ENCODE results near the gene OR6J1. TPM values are rescaled to one million over a fixed set of nuclear protein-coding genes. Genes with fewer than 3 reads are reported as not detected.

OR6J1 gene
- total RNA-seq, 1 experiment from 2014 or later: 0.18 TPM

- ChIA-PET CTCF (no interaction called here), POLR2A (no interaction called here)
- H3K4me3 Mint-ChIP-seq (ENCODE audit: unreplicated experiment): no peak overlapping the region
- no peaks in the 10 kb centered on the region for H3K4me1 Mint-ChIP-seq (ENCODE audit: low read depth, unreplicated experiment)
- no TSS peak for BruUV-seq (replicated peaks)
- Histone ChIP-seq H3K4me3 (ENCODE audit: low read depth, low read length) (no peak overlapping the region), H3K27me3 (replicated peaks; ENCODE audit: control insufficient read depth, insufficient read depth, low read length) (no peaks in the 10 kb centered on the region), H3K4me1 (no peaks in the 10 kb centered on the region), H3K9me3 (peaks cover 10% of the 10 kb centered on the region; the same call in 1 of the 2 replicates), H3K36me3 (ENCODE audit: control insufficient read depth, insufficient read depth, low read length) (no peaks in the 10 kb centered on the region)
- intact Hi-C loops (cut with micrococcal nuclease; ENCODE audit: unreplicated experiment): no loop called here
- DNase-seq: no peak
- no peak overlapping the region for H3K27ac Mint-ChIP-seq (ENCODE audit: unreplicated experiment)
- peaks cover 38% of the 10 kb centered on the region for H3K9me3 Mint-ChIP-seq (ENCODE audit: unreplicated experiment)
- H3K36me3 Mint-ChIP-seq (ENCODE audit: insufficient read depth, unreplicated experiment): peaks cover 5% of the 10 kb centered on the region
- no peaks in the 10 kb centered on the region for H3K27me3 Mint-ChIP-seq (ENCODE audit: insufficient read depth, unreplicated experiment)
- TF ChIP-seq CTCF (IDR thresholded peaks at IDR 0.05; ENCODE audit: insufficient read depth in 1 of 2, low read depth in 1 of 2, low read length in 1 of 2, severe bottlenecking in 1 of 2, unreplicated experiment in 1 of 2): no peak
Observed at GRCh38 chr14:22634233-22634900, 9.8 kb downstream of the OR6J1 start.

GRCh38 chr14:22630486-22630885 is 13.7 kb downstream of the OR6J1 start:
- Mint-ChIP-seq H3K4me1 (ENCODE audit: low read depth, unreplicated experiment) (no peaks in the 10 kb centered on the region), H3K27me3 (ENCODE audit: insufficient read depth, unreplicated experiment) (no peaks in the 10 kb centered on the region), H3K4me3 (ENCODE audit: unreplicated experiment) (no peak overlapping the region), H3K27ac (ENCODE audit: unreplicated experiment) (no peak overlapping the region), H3K36me3 (ENCODE audit: insufficient read depth, unreplicated experiment) (no peaks in the 10 kb centered on the region), H3K9me3 (ENCODE audit: unreplicated experiment) (peaks cover 38% of the 10 kb centered on the region)
- H3K27me3 ChIP-seq (replicated peaks; ENCODE audit: control insufficient read depth, insufficient read depth, low read length): no peaks in the 10 kb centered on the region
- H3K9me3 ChIP-seq: peaks cover 10% of the 10 kb centered on the region; the same call in 1 of the 2 replicates
- TF ChIP-seq CTCF (IDR thresholded peaks at IDR 0.05; ENCODE audit: insufficient read depth in 1 of 2, low read depth in 1 of 2, low read length in 1 of 2, severe bottlenecking in 1 of 2, unreplicated experiment in 1 of 2): no peak
- ChIA-PET POLR2A (no interaction called here), CTCF (no interaction called here)
- no peaks in the 10 kb centered on the region for H3K36me3 ChIP-seq (ENCODE audit: control insufficient read depth, insufficient read depth, low read length)
- no peak overlapping the region for H3K4me3 ChIP-seq (ENCODE audit: low read depth, low read length)
- DNase-seq: no peak
- intact Hi-C loops (cut with micrococcal nuclease; ENCODE audit: unreplicated experiment): no loop called here
- no TSS peak for BruUV-seq (replicated peaks)
- no peaks in the 10 kb centered on the region for H3K4me1 ChIP-seq

GRCh38 chr14:22630066-22630465 is 14.1 kb downstream of the OR6J1 start:
- H3K27me3 Mint-ChIP-seq (ENCODE audit: insufficient read depth, unreplicated experiment): no peaks in the 10 kb centered on the region
- CTCF ChIA-PET: interaction anchor here (0.5 kb wide), 1 partner anchor 1810 kb away, joined by 3 read pairs; no protein-coding TSS in a partner anchor
- no peaks in the 10 kb centered on the region for H3K4me1 Mint-ChIP-seq (ENCODE audit: low read depth, unreplicated experiment)

More at GRCh38 chr14:22630066-22630465, 14.1 kb downstream of the OR6J1 start:
- H3K36me3 Mint-ChIP-seq (ENCODE audit: insufficient read depth, unreplicated experiment): no peaks in the 10 kb centered on the region
- H3K27ac Mint-ChIP-seq (ENCODE audit: unreplicated experiment): no peak overlapping the region
- no peaks in the 10 kb centered on the region for H3K27me3 ChIP-seq (replicated peaks; ENCODE audit: control insufficient read depth, insufficient read depth, low read length)
- no peak for DNase-seq
- BruUV-seq (replicated peaks): no TSS peak
- peaks cover 10% of the 10 kb centered on the region; the same call in 1 of the 2 replicates for H3K9me3 ChIP-seq
- intact Hi-C loops (cut with micrococcal nuclease; ENCODE audit: unreplicated experiment): no loop called here
- H3K4me3 Mint-ChIP-seq (ENCODE audit: unreplicated experiment): no peak overlapping the region
- H3K9me3 Mint-ChIP-seq (ENCODE audit: unreplicated experiment): peaks cover 38% of the 10 kb centered on the region
- H3K36me3 ChIP-seq (ENCODE audit: control insufficient read depth, insufficient read depth, low read length): no peaks in the 10 kb centered on the region
- H3K4me1 ChIP-seq: no peaks in the 10 kb centered on the region
- POLR2A ChIA-PET: no interaction called here
- TF ChIP-seq CTCF (IDR thresholded peaks at IDR 0.05; ENCODE audit: insufficient read depth in 1 of 2, low read depth in 1 of 2, low read length in 1 of 2, severe bottlenecking in 1 of 2, unreplicated experiment in 1 of 2): no peak
- no peak overlapping the region for H3K4me3 ChIP-seq (ENCODE audit: low read depth, low read length)

Measured in Caco-2 (cell line).